ENCODE results near the gene LBX2.

The LBX2 gene

GRCh38 chr2:74499267-74499939, at the start of gene LBX2:
TSS of gene LBX2 (minus strand) at chr2:74499603. CDS start at chr2:74499537, 66 bp downstream.
- DNase-seq, result no peak

GRCh38 chr2:74548285-74548899, 49.0 kb upstream of the LBX2 start:
- no peak for DNase-seq

- DNase-seq, result no peak
Observed at GRCh38 chr2:74546004-74546403, 46.6 kb upstream of the LBX2 start.

GRCh38 chr2:74544634-74545033, 45.2 kb upstream of the LBX2 start:
- DNase-seq, result no peak

GRCh38 chr2:74542978-74543377, 43.6 kb upstream of the LBX2 start:
- DNase-seq, result no peak

- DNase-seq, result no peak
Observed at GRCh38 chr2:74540291-74540690, 40.9 kb upstream of the LBX2 start.

GRCh38 chr2:74538881-74539339, 39.5 kb upstream of the LBX2 start:
- DNase-seq, result no peak

GRCh38 chr2:74537140-74537539, 37.7 kb upstream of the LBX2 start:
- DNase-seq, result no peak

- DNase-seq, result no peak
Observed at GRCh38 chr2:74536166-74536950, 37.0 kb upstream of the LBX2 start.

- DNase-seq, result no peak
Observed at GRCh38 chr2:74535440-74535965, 36.1 kb upstream of the LBX2 start.

GRCh38 chr2:74534411-74534810, 35.0 kb upstream of the LBX2 start:
- DNase-seq, result no peak

GRCh38 chr2:74533464-74533863, 34.1 kb upstream of the LBX2 start:
- no peak for DNase-seq

- no peak for DNase-seq
Observed at GRCh38 chr2:74532222-74532621, 32.8 kb upstream of the LBX2 start.

GRCh38 chr2:74531666-74532065, 32.3 kb upstream of the LBX2 start:
- DNase-seq, result no peak

- DNase-seq, result no peak
Observed at GRCh38 chr2:74530239-74531187, 31.1 kb upstream of the LBX2 start.

- DNase-seq, result peak; percentile 93
Observed at GRCh38 chr2:74529357-74530238, 30.2 kb upstream of the LBX2 start, which contains the start of the genes AUP1 and HTRA2. TSS of gene AUP1 (minus strand) at chr2:74529706. CDS start at chr2:74529629, 77 bp downstream. TSS of gene HTRA2 (plus strand) at chr2:74529933. CDS start at chr2:74530007, 74 bp downstream.

- DNase-seq, result no peak
Observed at GRCh38 chr2:74528600-74529356, 29.4 kb upstream of the LBX2 start.

- no peak for DNase-seq
Observed at GRCh38 chr2:74527741-74528140, 28.3 kb upstream of the LBX2 start.

GRCh38 chr2:74526649-74527230, 27.3 kb upstream of the LBX2 start:
- DNase-seq, result no peak

Measured in NCI-H1092 (cell line).